Neural cell (in vitro differentiated cells): ENCODE measurements around the gene RFT1. TPM values are rescaled to one million over a fixed set of nuclear protein-coding genes. Genes with fewer than 3 reads are reported as not detected.

Experiments
- H2AFZ ChIP-seq: fragments of 200-600, 300-800 bp; sonication (generic), shearing (Covaris generic); 2 replicates; pipeline ENCODE4 v1.6.0; 2014; ENCODE audit warnings: low read depth, mild to moderate bottlenecking, antibody characterized with exemption, low read length, moderate library complexity
- H3F3A ChIP-seq: fragments of 200-600 bp; shearing (Covaris generic); 2 replicates; pipeline ENCODE4 v1.6.1; 2016; ENCODE audit warnings: mild to moderate bottlenecking, moderate library complexity, mixed read lengths, antibody characterized with exemption, low read length; ENCODE audit not compliant: insufficient read depth, poor library complexity, severe bottlenecking
- H3K27ac ChIP-seq: fragments of 200-600, 300-800 bp; sonication (generic), shearing (Covaris generic); 2 replicates; pipeline ENCODE4 v1.5.1; 2014; ENCODE audit warnings: mild to moderate bottlenecking, low read length, moderate library complexity
- H3K27me3 ChIP-seq: fragments of 300-800, 200-600 bp; sonication (generic), shearing (Covaris generic); 2 replicates; pipeline ENCODE4 v1.6.0; 2014; ENCODE audit warnings: mild to moderate bottlenecking, low read depth, low read length, moderate library complexity; ENCODE audit not compliant: insufficient read depth
- H3K36me3 ChIP-seq: fragments of 300-800, 200-600 bp; sonication (generic), shearing (Covaris generic); 2 replicates; pipeline ENCODE4 v1.5.1; 2014; ENCODE audit warnings: mild to moderate bottlenecking, antibody characterized with exemption, low read length, moderate library complexity; ENCODE audit not compliant: insufficient read depth
- H3K4me2 ChIP-seq: fragments of 300-800, 200-600 bp; sonication (generic), shearing (Covaris generic); 2 replicates; pipeline ENCODE4 v1.6.0; 2014; ENCODE audit warnings: mild to moderate bottlenecking, low read length
- H3K4me3 ChIP-seq: fragments of 300-800, 200-600 bp; sonication (generic), shearing (Covaris generic); 2 replicates; pipeline ENCODE4 v1.5.1; 2014; ENCODE audit warnings: mild to moderate bottlenecking, low read length, moderate library complexity
- H3K79me2 ChIP-seq: fragments of 200-600 bp; shearing (Covaris generic); replicated peaks from 2 replicates; pipeline ENCODE4 v1.6.0; 2014; ENCODE audit warnings: mild to moderate bottlenecking, low read length, moderate library complexity; ENCODE audit not compliant: insufficient read depth
- H3K9ac ChIP-seq: fragments of 300-800, 200-600 bp; sonication (generic), shearing (Covaris generic); 2 replicates; pipeline ENCODE4 v1.6.1; 2016; ENCODE audit warnings: mild to moderate bottlenecking, low read length, mixed read lengths
- H3K9me2 ChIP-seq: fragments of 200-600 bp; shearing (Covaris generic); 2 replicates; pipeline ENCODE4 v1.6.1; 2016; ENCODE audit warnings: mild to moderate bottlenecking, low read length, mixed read lengths; ENCODE audit not compliant: insufficient read depth
- H3K9me3 ChIP-seq: fragments of 200-600, 300-800 bp; sonication (generic), shearing (Covaris generic); 2 replicates; pipeline ENCODE4 v1.6.1; 2016; ENCODE audit warnings: mild to moderate bottlenecking, mixed run types, low read length, moderate library complexity, mixed read lengths
- H4K20me1 ChIP-seq: fragments of 200-600 bp; shearing (Covaris generic); 2 replicates; pipeline ENCODE4 v1.6.1; 2016; ENCODE audit warnings: mild to moderate bottlenecking, mixed run types; ENCODE audit not compliant: insufficient read depth
- CTCF ChIP-seq: fragments of 450-650 bp; IDR thresholded peaks from 2 replicates; pipeline ENCODE4 v1.5.1; 2014; ENCODE audit warnings: antibody characterized with exemption, mild to moderate bottlenecking, moderate library complexity; ENCODE audit not compliant: poor library complexity, severe bottlenecking
- EP300 ChIP-seq: fragments of 450-650 bp; conservative IDR thresholded peaks from 2 replicates; pipeline ENCODE4 v1.6.1; 2014; ENCODE audit warnings: antibody characterized with exemption, mild to moderate bottlenecking, moderate library complexity; ENCODE audit not compliant: poor library complexity, severe bottlenecking
- EZH2 ChIP-seq: fragments of 200-600, 300-800 bp; shearing (Covaris generic), sonication (generic); IDR thresholded peaks from 2 replicates; pipeline ENCODE4 v1.6.1; 2014; ENCODE audit warnings: antibody characterized with exemption, low read length, borderline replicate concordance, mild to moderate bottlenecking; ENCODE audit not compliant: insufficient read depth, poor library complexity, severe bottlenecking
- MXI1 ChIP-seq: fragments of 450-650 bp; conservative IDR thresholded peaks from 2 replicates; pipeline ENCODE4 v1.6.1; 2014; ENCODE audit warnings: antibody characterized with exemption, mild to moderate bottlenecking; ENCODE audit not compliant: poor library complexity, severe bottlenecking
- POLR2AphosphoS5 ChIP-seq: IDR thresholded peaks from 2 replicates; pipeline ENCODE4 v1.6.1; 2012
- RAD21 ChIP-seq: fragments of 450-650 bp; conservative IDR thresholded peaks from 2 replicates; pipeline ENCODE4 v1.6.1; 2014; ENCODE audit warnings: antibody characterized with exemption, mild to moderate bottlenecking, moderate library complexity
- REST ChIP-seq: IDR thresholded peaks from 2 replicates; pipeline ENCODE4 v1.6.1; 2012; ENCODE audit warnings: borderline replicate concordance
- SMC3 ChIP-seq: fragments of 450-650 bp; conservative IDR thresholded peaks from 2 replicates; pipeline ENCODE4 v1.6.1; 2014; ENCODE audit warnings: antibody characterized with exemption, mild to moderate bottlenecking, moderate library complexity; ENCODE audit not compliant: poor library complexity
- TAF1 ChIP-seq: IDR thresholded peaks from 2 replicates; pipeline ENCODE4 v1.6.1; 2012; ENCODE audit warnings: low read depth
- polyA plus RNA-seq: library from polyadenylated mRNA; depleted of rRNA; stranded (reverse); fragments of >200 nt; gene quantifications from 2 replicates; pipeline ENCODE4 v1.2.3, GENCODE V29; 2014

The RFT1 gene
- polyA plus RNA-seq, 1 donor from 2014 or later = 6.1 TPM

- H3K27ac ChIP-seq = no peak overlapping the region
- no peak for TF ChIP-seq SMC3
- no peak for TF ChIP-seq EP300
- TF ChIP-seq TAF1 = no peak
- TF ChIP-seq REST = no peak
- TF ChIP-seq POLR2AphosphoS5 = no peak
- no peak for TF ChIP-seq RAD21
- no peak for TF ChIP-seq CTCF
- TF ChIP-seq MXI1 = no peak
- no peak for TF ChIP-seq EZH2
- no peaks in the 10 kb centered on the region for H3K9me2 ChIP-seq
- no peaks in the 10 kb centered on the region for H3K79me2 ChIP-seq
- H3K4me2 ChIP-seq = no peak overlapping the region
- H3F3A ChIP-seq = no peaks in the 10 kb centered on the region
- H3K4me3 ChIP-seq = no peak overlapping the region
- no peak overlapping the region for H3K9ac ChIP-seq
- no peaks in the 10 kb centered on the region for H3K27me3 ChIP-seq
- no peaks in the 10 kb centered on the region for H4K20me1 ChIP-seq
- no peaks in the 10 kb centered on the region for H3K9me3 ChIP-seq
- no peak overlapping the region for H2AFZ ChIP-seq
- H3K36me3 ChIP-seq = no peaks in the 10 kb centered on the region
Measured at GRCh38 chr3:53170325-53171063, 40.3 kb upstream of the RFT1 start.

- H3K9ac ChIP-seq = no peak overlapping the region
- H3K27me3 ChIP-seq = no peaks in the 10 kb centered on the region
- no peaks in the 10 kb centered on the region for H3F3A ChIP-seq
- TF ChIP-seq POLR2AphosphoS5 = no peak
- TF ChIP-seq TAF1 = no peak
- no peak for TF ChIP-seq EZH2
- no peak for TF ChIP-seq SMC3
- no peak for TF ChIP-seq REST
- no peak for TF ChIP-seq CTCF
- no peaks in the 10 kb centered on the region for H3K79me2 ChIP-seq
- no peak overlapping the region for H3K4me2 ChIP-seq
- no peaks in the 10 kb centered on the region for H3K9me2 ChIP-seq
- H3K4me3 ChIP-seq = no peak overlapping the region
- H3K36me3 ChIP-seq = no peaks in the 10 kb centered on the region
- H3K27ac ChIP-seq = no peak overlapping the region
- no peaks in the 10 kb centered on the region for H3K9me3 ChIP-seq
- H2AFZ ChIP-seq = no peak overlapping the region
- no peaks in the 10 kb centered on the region for H4K20me1 ChIP-seq
Measured at GRCh38 chr3:53169832-53170324, 39.6 kb upstream of the RFT1 start.
